Measurements from ENCODE around the gene LRRC8B.

LRRC8B gene

GRCh38 chr1:89641781-89642180, 117.2 kb downstream of the LRRC8B start:
- H3K4me1 ChIP-seq (ENCODE audit: low read length): no peaks in the 10 kb centered on the region
- H3K4me3 ChIP-seq (ENCODE audit: low read length): no peak overlapping the region
- H3K27me3 ChIP-seq (ENCODE audit: low read depth, low read length): no peaks in the 10 kb centered on the region
- H2AFZ ChIP-seq (ENCODE audit: low read depth, low read length): no peak overlapping the region
- H3K79me2 ChIP-seq (ENCODE audit: low read length): no peaks in the 10 kb centered on the region
- no peak for TF ChIP-seq CTCF (IDR thresholded peaks at IDR 0.05; ENCODE audit: low read depth, low read length)
- no peak overlapping the region for H3K4me2 ChIP-seq (ENCODE audit: low read length)
- no peaks in the 10 kb centered on the region for H4K20me1 ChIP-seq (ENCODE audit: insufficient read depth, low read length)
- H3K27ac ChIP-seq (ENCODE audit: low read length): no peak overlapping the region
- no peaks in the 10 kb centered on the region for H3K36me3 ChIP-seq (replicated peaks; ENCODE audit: low read depth, low read length)
- no peak overlapping the region for H3K9ac ChIP-seq (ENCODE audit: low read length)
- no peaks in the 10 kb centered on the region for H3K9me3 ChIP-seq (ENCODE audit: insufficient read depth, low read length)

- no peak for TF ChIP-seq EZH2phosphoT487 (IDR thresholded peaks at IDR 0.05; ENCODE audit: low read depth)
- no peak for TF ChIP-seq CTCF (IDR thresholded peaks at IDR 0.05; ENCODE audit: low read depth, low read length)
- H3K9ac ChIP-seq (ENCODE audit: low read length): no peak overlapping the region
- H3K27ac ChIP-seq (ENCODE audit: low read length): no peak overlapping the region
- H3K4me2 ChIP-seq (ENCODE audit: low read length): no peak overlapping the region
- no peaks in the 10 kb centered on the region for H3K4me1 ChIP-seq (ENCODE audit: low read length)
- H4K20me1 ChIP-seq (ENCODE audit: insufficient read depth, low read length): no peaks in the 10 kb centered on the region
- H2AFZ ChIP-seq (ENCODE audit: low read depth, low read length): no peak overlapping the region
- no peaks in the 10 kb centered on the region for H3K9me3 ChIP-seq (ENCODE audit: insufficient read depth, low read length)
- no peaks in the 10 kb centered on the region for H3K27me3 ChIP-seq (ENCODE audit: low read depth, low read length)
- H3K79me2 ChIP-seq (ENCODE audit: low read length): no peaks in the 10 kb centered on the region
- no peaks in the 10 kb centered on the region for H3K36me3 ChIP-seq (replicated peaks; ENCODE audit: low read depth, low read length)
- no peak overlapping the region for H3K4me3 ChIP-seq (ENCODE audit: low read length)
Observed at GRCh38 chr1:89643577-89643976, 118.9 kb downstream of the LRRC8B start.

- H3K4me3 ChIP-seq (ENCODE audit: low read length): no peak overlapping the region
- no peaks in the 10 kb centered on the region for H3K27me3 ChIP-seq (ENCODE audit: low read depth, low read length)
- no peaks in the 10 kb centered on the region for H3K79me2 ChIP-seq (ENCODE audit: low read length)
- no peak overlapping the region for H3K4me2 ChIP-seq (ENCODE audit: low read length)
- TF ChIP-seq EZH2phosphoT487 (IDR thresholded peaks at IDR 0.05; ENCODE audit: low read depth) (no peak), CTCF (IDR thresholded peaks at IDR 0.05; ENCODE audit: low read depth, low read length) (no peak)
- no peaks in the 10 kb centered on the region for H3K36me3 ChIP-seq (replicated peaks; ENCODE audit: low read depth, low read length)
- H2AFZ ChIP-seq (ENCODE audit: low read depth, low read length): no peak overlapping the region
- no peak overlapping the region for H3K27ac ChIP-seq (ENCODE audit: low read length)
- H3K9ac ChIP-seq (ENCODE audit: low read length): no peak overlapping the region
- no peaks in the 10 kb centered on the region for H3K9me3 ChIP-seq (ENCODE audit: insufficient read depth, low read length)
- H4K20me1 ChIP-seq (ENCODE audit: insufficient read depth, low read length): no peaks in the 10 kb centered on the region
- H3K4me1 ChIP-seq (ENCODE audit: low read length): no peaks in the 10 kb centered on the region
Observed at GRCh38 chr1:89644119-89644814, 119.6 kb downstream of the LRRC8B start.

- no peaks in the 10 kb centered on the region for H3K9me3 ChIP-seq (ENCODE audit: insufficient read depth, low read length)
- H2AFZ ChIP-seq (ENCODE audit: low read depth, low read length): no peak overlapping the region
- H4K20me1 ChIP-seq (ENCODE audit: insufficient read depth, low read length): no peaks in the 10 kb centered on the region
- no peaks in the 10 kb centered on the region for H3K27me3 ChIP-seq (ENCODE audit: low read depth, low read length)
- no peaks in the 10 kb centered on the region for H3K4me1 ChIP-seq (ENCODE audit: low read length)
- H3K9ac ChIP-seq (ENCODE audit: low read length): no peak overlapping the region
- TF ChIP-seq EZH2phosphoT487 (IDR thresholded peaks at IDR 0.05; ENCODE audit: low read depth): no peak
- no peak for TF ChIP-seq CTCF (IDR thresholded peaks at IDR 0.05; ENCODE audit: low read depth, low read length)
- H3K4me2 ChIP-seq (ENCODE audit: low read length): no peak overlapping the region
- H3K27ac ChIP-seq (ENCODE audit: low read length): no peak overlapping the region
- no peaks in the 10 kb centered on the region for H3K36me3 ChIP-seq (replicated peaks; ENCODE audit: low read depth, low read length)
- no peaks in the 10 kb centered on the region for H3K79me2 ChIP-seq (ENCODE audit: low read length)
- H3K4me3 ChIP-seq (ENCODE audit: low read length): no peak overlapping the region
Observed at GRCh38 chr1:89646259-89646658, 121.6 kb downstream of the LRRC8B start.
